ENCODE measurements around the gene EXTL1.

GRCh38 chr1:26045722-26046245 is 24.2 kb downstream of the EXTL1 start, which contains the start of gene SLC30A2:
- TF ChIP-seq CTCF (optimal IDR thresholded peaks at IDR 0.05 in 1 of 3, IDR thresholded peaks at IDR 0.05 in 1 of 3, conservative IDR thresholded peaks at IDR 0.05 in 1 of 3; ENCODE audit: extremely low read depth in 1 of 3, insufficient read depth in 2 of 3, low read length in 3 of 3) (no peak), EZH2 (IDR thresholded peaks at IDR 0.05; ENCODE audit: low read length) (peak; percentile 33)
